Neutrophil (primary cell): ENCODE results near the gene C17orf67.

Experiments
- H3K27ac ChIP-seq: fragments of 200-600 bp; sonication (generic); 2 replicates; pipeline ENCODE4 v1.5.1; 2016; ENCODE audit warnings: mild to moderate bottlenecking, moderate library complexity
- H3K27me3 ChIP-seq: fragments of 200-600 bp; sonication (generic); 2 replicates; pipeline ENCODE4 v1.6.0; 2016; ENCODE audit warnings: mild to moderate bottlenecking
- H3K36me3 ChIP-seq: fragments of 200-600 bp; sonication (generic); 2 replicates; pipeline ENCODE4 v1.5.1; 2017
- H3K4me1 ChIP-seq, 2 experiments: fragments of 200-600 bp in 1 of 2; sonication (generic) in 1 of 2; 1 replicate in 1 of 2; 2 replicates in 1 of 2; pipeline versions ENCODE4 v1.5.1 to v1.6.1; 2013 to 2016; ENCODE audit warnings: low read depth in 1 of 2, low read length in 1 of 2, mild to moderate bottlenecking in 1 of 2, moderate library complexity in 1 of 2; ENCODE audit not compliant: control insufficient read depth in 1 of 2, insufficient read depth in 1 of 2
- H3K4me3 ChIP-seq, 2 experiments: fragments of 200-600 bp in 1 of 2; sonication (generic) in 1 of 2; 1 replicate in 1 of 2; 2 replicates in 1 of 2; pipeline ENCODE4 v1.5.1; 2013 to 2016; ENCODE audit warnings: low read depth in 1 of 2, low read length in 1 of 2, mild to moderate bottlenecking in 1 of 2, moderate library complexity in 1 of 2
- H3K9me3 ChIP-seq: fragments of 200-600 bp; sonication (generic); 2 replicates; pipeline ENCODE4 v1.5.1; 2016
- TF ChIP-seq, protein P1 (sequence below): fragments of 200-600 bp; sonication (generic); IDR thresholded peaks from 2 replicates; pipeline ENCODE4 v1.5.1; 2016; ENCODE audit warnings: antibody characterized with exemption

C17orf67 gene

GRCh38 chr17:56824503-56824902 is 9.2 kb downstream of the C17orf67 start:
- H3K27me3 ChIP-seq = no peaks in the 10 kb centered on the region
- no peak overlapping the region for H3K27ac ChIP-seq
- H3K4me3 ChIP-seq = no peak overlapping the region

GRCh38 chr17:56823848-56824247 is 9.9 kb downstream of the C17orf67 start:
- H3K36me3 ChIP-seq = no peaks in the 10 kb centered on the region
- H3K4me3 ChIP-seq = no peak overlapping the region
- H3K9me3 ChIP-seq = no peaks in the 10 kb centered on the region
- H3K27me3 ChIP-seq = peaks cover 6% of the 10 kb centered on the region
- peaks cover 0 to 6% of the 10 kb centered on the region in 2 experiments for H3K4me1 ChIP-seq
- H3K27ac ChIP-seq = no peak overlapping the region
- TF ChIP-seq, protein P1, sequence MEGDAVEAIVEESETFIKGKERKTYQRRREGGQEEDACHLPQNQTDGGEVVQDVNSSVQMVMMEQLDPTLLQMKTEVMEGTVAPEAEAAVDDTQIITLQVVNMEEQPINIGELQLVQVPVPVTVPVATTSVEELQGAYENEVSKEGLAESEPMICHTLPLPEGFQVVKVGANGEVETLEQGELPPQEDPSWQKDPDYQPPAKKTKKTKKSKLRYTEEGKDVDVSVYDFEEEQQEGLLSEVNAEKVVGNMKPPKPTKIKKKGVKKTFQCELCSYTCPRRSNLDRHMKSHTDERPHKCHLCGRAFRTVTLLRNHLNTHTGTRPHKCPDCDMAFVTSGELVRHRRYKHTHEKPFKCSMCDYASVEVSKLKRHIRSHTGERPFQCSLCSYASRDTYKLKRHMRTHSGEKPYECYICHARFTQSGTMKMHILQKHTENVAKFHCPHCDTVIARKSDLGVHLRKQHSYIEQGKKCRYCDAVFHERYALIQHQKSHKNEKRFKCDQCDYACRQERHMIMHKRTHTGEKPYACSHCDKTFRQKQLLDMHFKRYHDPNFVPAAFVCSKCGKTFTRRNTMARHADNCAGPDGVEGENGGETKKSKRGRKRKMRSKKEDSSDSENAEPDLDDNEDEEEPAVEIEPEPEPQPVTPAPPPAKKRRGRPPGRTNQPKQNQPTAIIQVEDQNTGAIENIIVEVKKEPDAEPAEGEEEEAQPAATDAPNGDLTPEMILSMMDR = no peak

More at GRCh38 chr17:56824503-56824902, 9.2 kb downstream of the C17orf67 start:
- peaks cover 0 to 3% of the 10 kb centered on the region in 2 experiments for H3K4me1 ChIP-seq
- TF ChIP-seq, protein P1 = no peak
- no peaks in the 10 kb centered on the region for H3K9me3 ChIP-seq
- no peaks in the 10 kb centered on the region for H3K36me3 ChIP-seq

GRCh38 chr17:56822725-56823124 is 11.0 kb downstream of the C17orf67 start:
- H3K27ac ChIP-seq = no peak overlapping the region
- H3K27me3 ChIP-seq = peaks cover 6% of the 10 kb centered on the region
- peaks cover 0 to 6% of the 10 kb centered on the region in 2 experiments for H3K4me1 ChIP-seq
- no peaks in the 10 kb centered on the region for H3K36me3 ChIP-seq
- TF ChIP-seq, protein P1 = no peak
- H3K9me3 ChIP-seq = no peaks in the 10 kb centered on the region
- no peak overlapping the region for H3K4me3 ChIP-seq

- Histone ChIP-seq H3K27ac (no peak overlapping the region), H3K4me3 (no peak overlapping the region)
- TF ChIP-seq, protein P1 = no peak
Measured at GRCh38 chr17:56821847-56822534, 11.7 kb downstream of the C17orf67 start.

DNA sequence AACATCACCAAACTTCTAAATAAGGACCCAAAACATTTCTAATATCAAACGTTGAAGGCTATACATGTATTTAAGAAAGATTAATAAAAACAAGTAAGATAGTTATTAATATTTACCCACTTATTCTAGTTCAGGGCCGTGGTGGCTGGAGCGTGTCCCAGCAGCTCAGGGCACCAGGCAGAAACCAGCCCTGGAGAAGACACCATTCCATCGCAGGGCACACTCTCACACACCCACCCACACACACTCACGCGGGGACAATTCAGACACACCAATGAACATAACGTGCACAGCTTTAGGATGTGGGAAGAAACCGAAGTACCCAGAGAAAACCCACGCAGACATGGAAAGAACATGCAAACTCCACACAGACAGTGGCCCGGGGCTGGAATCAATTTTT is 13.5 kb downstream of the C17orf67 start:
- Histone ChIP-seq H3K36me3 (no peaks in the 10 kb centered on the region), H3K4me1 (peaks cover 0 to 6% of the 10 kb centered on the region in 2 experiments), H3K27me3 (peaks cover 10% of the 10 kb centered on the region), H3K9me3 (no peaks in the 10 kb centered on the region), H3K27ac (no peak overlapping the region), H3K4me3 (no peak overlapping the region)
- TF ChIP-seq, protein P1 = no peak

More at GRCh38 chr17:56821847-56822534, 11.7 kb downstream of the C17orf67 start:
- peaks cover 6% of the 10 kb centered on the region for H3K27me3 ChIP-seq
- no peaks in the 10 kb centered on the region for H3K9me3 ChIP-seq
- H3K4me1 ChIP-seq = peaks cover 0 to 6% of the 10 kb centered on the region in 2 experiments
- no peaks in the 10 kb centered on the region for H3K36me3 ChIP-seq
